ENCODE data around the gene EIF4E3.

- TF ChIP-seq CTCF (IDR thresholded peaks at IDR 0.05) (no peak), POLR2A (IDR thresholded peaks at IDR 0.05) (no peak)
These were observed 39.5 kb downstream of the EIF4E3 start for GRCh38 chr3:71685686-71686085.

Data from uterus (tissue), 2 donors.